ENCODE measurements around the gene CALCOCO1.

- TF ChIP-seq CTCF (conservative IDR thresholded peaks at IDR 0.05) (0 out of 2 replicates have a peak, but pooled peaks have one; percentile 13), EZH2 (IDR thresholded peaks at IDR 0.05; ENCODE audit: low read depth) (no peak)
These were observed 31.8 kb downstream of the CALCOCO1 start for GRCh38 chr12:53695152-53696145.

Data from PC-9 (cell line).